Chondrocyte (in vitro differentiated cells): ENCODE measurements around the gene LENG9. TPM values are rescaled to one million over a fixed set of nuclear protein-coding genes. Genes with fewer than 3 reads are reported as not detected.

Experiments
- DNase-seq: peaks from one replicate; pipeline ENCODE4 v3.0.0; 2021; ENCODE audit warnings: mixed read lengths, low spot score
- H3K27ac Mint-ChIP-seq: one replicate; pipeline ENCODE4 v1.8.0; 2021; ENCODE audit warnings: mild to moderate bottlenecking, moderate library complexity, mixed read lengths; ENCODE audit not compliant: unreplicated experiment
- H3K27me3 Mint-ChIP-seq: 2 replicates; pipeline ENCODE4 v1.8.0; 2021; ENCODE audit warnings: low read depth, mixed read lengths
- H3K36me3 Mint-ChIP-seq: 2 replicates; pipeline ENCODE4 v1.8.0; 2021; ENCODE audit warnings: low read depth, mixed read lengths
- H3K4me1 Mint-ChIP-seq: 2 replicates; pipeline ENCODE4 v1.8.0; 2021; ENCODE audit warnings: low read depth, mild to moderate bottlenecking, mixed read lengths
- H3K4me3 Mint-ChIP-seq: one replicate; pipeline ENCODE4 v1.8.0; 2021; ENCODE audit warnings: mild to moderate bottlenecking, moderate library complexity, mixed read lengths; ENCODE audit not compliant: unreplicated experiment
- H3K9me3 Mint-ChIP-seq: 2 replicates; pipeline ENCODE4 v1.8.0; 2021; ENCODE audit warnings: low read depth, mixed read lengths
- CTCF ChIP-seq: fragments of 200-600 bp; sonication (generic); IDR thresholded peaks from 2 replicates; pipeline ENCODE4 v1.5.0; 2021; ENCODE audit warnings: antibody characterized with exemption, mild to moderate bottlenecking, moderate library complexity
- total RNA-seq: library from RNA; stranded (reverse); gene quantifications from 3 replicates; pipeline ENCODE4 v1.2.1, GENCODE V29; 2021

The LENG9 gene
- total RNA-seq, 1 donor from 2014 or later = 13.2 TPM

GRCh38 chr19:54489766-54490165, 26.2 kb upstream of the LENG9 start:
- Mint-ChIP-seq H3K27ac (no peak overlapping the region), H3K4me1 (no peaks in the 10 kb centered on the region), H3K4me3 (no peak overlapping the region), H3K27me3 (peaks cover 23% of the 10 kb centered on the region), H3K36me3 (no peaks in the 10 kb centered on the region), H3K9me3 (no peaks in the 10 kb centered on the region)
- no peak for DNase-seq
- no peak for TF ChIP-seq CTCF

- H3K4me1 Mint-ChIP-seq = no peaks in the 10 kb centered on the region
- no peak for DNase-seq
- H3K27me3 Mint-ChIP-seq = peaks cover 26% of the 10 kb centered on the region
- H3K36me3 Mint-ChIP-seq = no peaks in the 10 kb centered on the region
- no peak for TF ChIP-seq CTCF
- H3K27ac Mint-ChIP-seq = no peak overlapping the region
- no peak overlapping the region for H3K4me3 Mint-ChIP-seq
- no peaks in the 10 kb centered on the region for H3K9me3 Mint-ChIP-seq
Measured at GRCh38 chr19:54489341-54489740, 25.8 kb upstream of the LENG9 start.

GRCh38 chr19:54485851-54486250, 22.3 kb upstream of the LENG9 start:
- no peak for DNase-seq

GRCh38 chr19:54484451-54484850, 20.9 kb upstream of the LENG9 start:
- no peak for DNase-seq
- Mint-ChIP-seq H3K36me3 (no peaks in the 10 kb centered on the region), H3K4me3 (no peak overlapping the region), H3K9me3 (no peaks in the 10 kb centered on the region), H3K27me3 (peaks cover 26% of the 10 kb centered on the region), H3K4me1 (peaks cover 5% of the 10 kb centered on the region), H3K27ac (no peak overlapping the region)
- TF ChIP-seq CTCF = no peak

More at GRCh38 chr19:54485851-54486250, 22.3 kb upstream of the LENG9 start:
- Mint-ChIP-seq H3K4me1 (peaks cover 5% of the 10 kb centered on the region), H3K27me3 (peaks cover 34% of the 10 kb centered on the region), H3K27ac (no peak overlapping the region), H3K9me3 (no peaks in the 10 kb centered on the region), H3K36me3 (no peaks in the 10 kb centered on the region), H3K4me3 (no peak overlapping the region)
- no peak for TF ChIP-seq CTCF

GRCh38 chr19:54482889-54483288, 19.3 kb upstream of the LENG9 start:
- Mint-ChIP-seq H3K4me3 (no peak overlapping the region), H3K36me3 (no peaks in the 10 kb centered on the region), H3K27me3 (peaks cover 25% of the 10 kb centered on the region), H3K4me1 (peaks cover 9% of the 10 kb centered on the region), H3K27ac (no peak overlapping the region), H3K9me3 (no peaks in the 10 kb centered on the region)
- no peak for DNase-seq
- no peak for TF ChIP-seq CTCF
